ENCODE data around the gene PLEKHB1. TPM values are rescaled to one million over a fixed set of nuclear protein-coding genes. Genes with fewer than 3 reads are reported as not detected.
A peak's percentile ranks its signal among the peaks of the same experiment; 100 is the strongest.

Gene PLEKHB1
- total RNA-seq, 6 donors from 2014 or later, result 21.7 to 103 (median 57.1) TPM

- Histone ChIP-seq H3K4me3 (no peak overlapping the region), H3K4me1 (no peaks in the 10 kb centered on the region), H3K27ac (no peak overlapping the region), H3K27me3 (no peaks in the 10 kb centered on the region), H3K36me3 (no peaks in the 10 kb centered on the region), H3K9me3 (no peaks in the 10 kb centered on the region)
- TF ChIP-seq POLR2AphosphoS5 (IDR thresholded peaks at IDR 0.05), result no peak
- no peak for TF ChIP-seq POLR2A (IDR thresholded peaks at IDR 0.05)
- TF ChIP-seq CTCF (IDR thresholded peaks at IDR 0.05), result no peak
- DNase-seq, result no peak
- no peak for ATAC-seq (ENCODE audit: low FRiP score in 2 of 2)
- WGBS, 2 donors, result 86 to 91% methylated on average over 7 of the region's 7 CpGs
Observed at GRCh38 chr11:73654482-73655021, 8.2 kb downstream of the PLEKHB1 start.

- TF ChIP-seq CTCF (IDR thresholded peaks at IDR 0.05), result no peak
- no peak for TF ChIP-seq POLR2A (IDR thresholded peaks at IDR 0.05)
- TF ChIP-seq EP300 (IDR thresholded peaks at IDR 0.05), result no peak
- no peak for TF ChIP-seq POLR2AphosphoS5 (IDR thresholded peaks at IDR 0.05)
- Histone ChIP-seq H3K4me1 (peaks cover 3 to 4% (median 3%) of the 10 kb centered on the region in 4 donors), H3K4me3 (no peak overlapping the region), H3K27me3 (no peaks in the 10 kb centered on the region), H3K27ac (no peak overlapping the region), H3K9me3 (no peaks in the 10 kb centered on the region), H3K36me3 (no peaks in the 10 kb centered on the region)
- WGBS, 2 donors, result 85 to 86% methylated on average over 3 to 5 of the region's 8 CpGs
- ATAC-seq (ENCODE audit: low FRiP score in 2 of 2) (no peak), DNase-seq (peak in 1 of 2 donors; percentile 46)
Observed at GRCh38 chr11:73655686-73656085, 9.3 kb downstream of the PLEKHB1 start.

- no peaks in the 10 kb centered on the region for H3K27me3 ChIP-seq
- H3K4me1 ChIP-seq, result peaks cover 10 to 11% (median 11%) of the 10 kb centered on the region in 4 donors
- TF ChIP-seq POLR2AphosphoS5 (IDR thresholded peaks at IDR 0.05) (no peak), POLR2A (IDR thresholded peaks at IDR 0.05) (no peak), EP300 (IDR thresholded peaks at IDR 0.05) (no peak), CTCF (IDR thresholded peaks at IDR 0.05) (no peak)
- no peak overlapping the region for H3K27ac ChIP-seq
- no peaks in the 10 kb centered on the region for H3K9me3 ChIP-seq
- ATAC-seq (ENCODE audit: low FRiP score in 2 of 2) (no peak), DNase-seq (no peak)
- 84 to 95% methylated on average over 3 of the region's 3 CpGs for WGBS, 2 donors
- H3K4me3 ChIP-seq, result no peak overlapping the region
- no peaks in the 10 kb centered on the region for H3K36me3 ChIP-seq
Observed at GRCh38 chr11:73656985-73657384, 10.6 kb downstream of the PLEKHB1 start.

- no peak for TF ChIP-seq POLR2A (IDR thresholded peaks at IDR 0.05)
- no peak for TF ChIP-seq POLR2AphosphoS5 (IDR thresholded peaks at IDR 0.05)
- TF ChIP-seq CTCF (IDR thresholded peaks at IDR 0.05), result no peak
- TF ChIP-seq EP300 (IDR thresholded peaks at IDR 0.05), result no peak
- Histone ChIP-seq H3K36me3 (no peaks in the 10 kb centered on the region), H3K4me1 (peaks cover 11 to 15% (median 11%) of the 10 kb centered on the region in 4 donors), H3K4me3 (no peak overlapping the region), H3K9me3 (no peaks in the 10 kb centered on the region), H3K27me3 (no peaks in the 10 kb centered on the region), H3K27ac (no peak overlapping the region)
- DNase-seq, result no peak
- no peak for ATAC-seq (ENCODE audit: low FRiP score in 2 of 2)
- 66 to 80% methylated on average over 3 of the region's 3 CpGs for WGBS, 2 donors
Observed at GRCh38 chr11:73659961-73660360, 13.6 kb downstream of the PLEKHB1 start.

GRCh38 chr11:73660497-73661034, 14.2 kb downstream of the PLEKHB1 start:
- DNase-seq, result no peak
- Histone ChIP-seq H3K9me3 (no peaks in the 10 kb centered on the region), H3K36me3 (no peaks in the 10 kb centered on the region), H3K27me3 (no peaks in the 10 kb centered on the region), H3K4me3 (peak overlapping the region in 3 of 4 donors; percentile 7 to 35 (median 35)), H3K27ac (no peak overlapping the region), H3K4me1 (peaks cover 11 to 15% (median 11%) of the 10 kb centered on the region in 4 donors)
- no peak for TF ChIP-seq CTCF (IDR thresholded peaks at IDR 0.05)
- ATAC-seq (ENCODE audit: low FRiP score in 2 of 2), result no peak
- 54 to 56% methylated on average over 9 to 23 of the region's 25 CpGs for WGBS, 2 donors
